Right ventricle myocardium superior (tissue), 1 donor: ENCODE data around the gene WWOX. TPM values are rescaled to one million over a fixed set of nuclear protein-coding genes. Genes with fewer than 3 reads are reported as not detected.

Source experiments
- ATAC-seq: fragments of 200-7000 bp; cut with Tn5 transposase; one replicate; pipeline ENCODE4 v1.9.1; 2020; ENCODE audit warnings: mild to moderate bottlenecking; ENCODE audit not compliant: poor library complexity
- DNase-seq: peaks from one replicate; pipeline ENCODE4 v3.0.0-alpha.2; 2020
- intact Hi-C: fragments of 100-400 bp; cut with DNase I; formaldehyde crosslinking; loops from one replicate; pipeline ENCODE4 v1.11.2; 2022
- total RNA-seq: library from RNA; stranded (reverse); fragmentation: NEBNext Ultra II Directional; extraction: Animal tissue kit (Norgen Biotek cat#: 25700); gene quantifications from one replicate; pipeline ENCODE4 v1.2.1, GENCODE V29; 2021
- donor health status: DM: no; HTN: yes; CAD: no; lungs with severe emphysema.

Gene WWOX
- total RNA-seq, 1 donor from 2014 or later = 11.5 TPM

DNA sequence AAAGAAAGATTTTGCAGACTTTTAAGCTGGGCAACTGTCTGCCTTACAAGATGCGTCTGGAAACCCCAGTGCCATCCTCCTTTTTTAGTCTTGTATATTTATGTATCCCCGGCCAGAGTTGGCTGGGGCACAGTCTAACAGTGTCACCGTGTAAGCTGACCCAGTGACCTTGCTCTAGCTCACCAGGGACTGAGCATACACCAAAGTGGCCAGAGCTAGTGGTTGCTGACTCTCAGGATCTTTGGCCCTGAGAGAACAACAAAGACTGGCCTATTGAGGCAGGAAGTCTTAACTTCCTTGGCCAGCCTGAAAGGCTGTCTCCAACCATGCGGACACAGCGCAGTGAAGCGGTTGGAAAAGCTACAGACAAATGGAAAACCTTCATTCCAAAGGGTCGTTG lies 745.2 kb downstream of the WWOX start:
- ATAC-seq (peak; percentile 81), DNase-seq (peak; percentile 44)
- intact Hi-C loops = no loop called here

DNA sequence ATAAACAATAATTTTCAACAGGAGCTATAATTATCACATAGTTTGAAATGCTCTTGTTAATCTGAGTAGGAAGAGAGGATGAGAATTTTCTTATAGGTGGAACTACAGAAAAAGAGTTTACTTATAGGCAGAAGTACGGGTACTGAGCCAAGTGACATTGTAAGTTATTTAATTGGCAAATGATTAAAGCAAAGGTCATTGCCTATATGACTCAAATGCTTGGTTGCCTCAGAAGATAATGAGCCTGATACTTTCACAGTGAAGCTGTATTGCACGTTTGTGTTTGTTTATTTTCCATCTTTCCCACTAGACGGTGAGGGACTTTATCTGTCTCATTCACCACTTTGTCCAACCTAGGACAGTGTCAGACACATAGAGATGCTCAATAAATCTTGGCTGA lies 751.8 kb downstream of the WWOX start:
- intact Hi-C loops = no loop called here
- ATAC-seq (no peak), DNase-seq (no peak)

DNA sequence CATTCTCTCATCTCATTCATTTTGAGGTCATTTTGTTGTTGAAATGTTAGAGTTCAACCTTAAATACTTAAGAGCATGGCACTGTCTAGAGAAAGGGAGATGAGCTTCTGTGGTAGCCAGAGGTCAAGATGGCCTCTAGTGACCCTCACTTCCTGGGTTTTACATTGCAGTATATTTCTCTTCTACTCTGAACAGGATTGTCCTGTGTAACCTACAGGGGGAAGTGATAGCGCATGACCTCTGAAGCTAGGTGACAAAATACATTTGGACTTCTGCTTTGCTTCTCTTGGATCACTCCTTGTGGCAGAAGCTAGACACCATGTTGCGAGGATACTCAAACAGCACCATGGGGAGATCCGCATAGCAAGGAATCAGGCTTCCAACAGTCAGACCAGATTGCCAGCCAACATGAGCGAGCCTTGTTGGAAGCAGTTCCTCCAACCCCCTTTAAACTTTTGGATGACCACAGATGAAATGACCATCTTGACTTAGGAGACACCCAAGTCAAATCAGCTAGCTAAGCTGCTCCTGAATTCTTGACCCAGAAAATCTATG lies 752.7 kb downstream of the WWOX start:
- intact Hi-C loops = no loop called here
- DNase-seq (no peak), ATAC-seq (no peak)

DNA sequence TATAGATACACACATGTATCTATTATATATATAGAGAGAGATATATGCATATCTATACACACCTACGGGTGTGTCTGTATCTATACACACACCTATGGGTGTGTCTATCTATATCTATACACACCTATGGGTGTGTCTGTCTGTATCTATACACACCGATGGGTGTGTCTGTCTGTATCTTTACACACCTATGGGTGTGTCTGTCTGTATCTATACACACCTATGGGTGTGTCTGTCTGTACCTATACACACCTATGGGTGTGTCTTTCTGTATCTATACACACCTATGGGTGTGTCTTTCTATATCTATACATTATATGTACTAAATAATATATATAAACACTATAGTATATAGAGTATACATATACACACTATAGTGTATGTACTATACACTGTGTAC lies 762.6 kb downstream of the WWOX start:
- DNase-seq = no peak
- intact Hi-C loops = no loop called here
- ATAC-seq = no peak

DNA sequence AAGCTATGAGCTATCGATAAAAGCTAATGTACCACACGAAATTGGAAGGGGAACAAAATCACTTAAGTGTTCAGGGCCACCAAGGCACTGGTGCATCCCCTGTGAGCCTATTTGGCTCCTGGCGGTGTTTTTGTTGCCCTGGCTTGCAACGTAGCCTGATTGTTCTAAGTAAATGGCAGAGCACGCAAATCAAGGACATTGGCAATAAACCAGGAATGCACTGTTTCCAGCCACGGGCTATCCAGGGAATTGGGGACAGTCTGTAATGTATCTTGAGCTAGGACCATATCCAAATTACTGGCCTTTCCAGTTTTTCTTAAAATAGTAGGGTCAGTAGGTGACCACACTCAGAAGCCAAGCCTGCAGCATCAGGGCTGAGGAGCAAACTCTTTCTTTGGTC lies 767.1 kb downstream of the WWOX start:
- ATAC-seq = peak; percentile 97
- peak; percentile 51 for DNase-seq
- intact Hi-C loops = no loop called here

DNA sequence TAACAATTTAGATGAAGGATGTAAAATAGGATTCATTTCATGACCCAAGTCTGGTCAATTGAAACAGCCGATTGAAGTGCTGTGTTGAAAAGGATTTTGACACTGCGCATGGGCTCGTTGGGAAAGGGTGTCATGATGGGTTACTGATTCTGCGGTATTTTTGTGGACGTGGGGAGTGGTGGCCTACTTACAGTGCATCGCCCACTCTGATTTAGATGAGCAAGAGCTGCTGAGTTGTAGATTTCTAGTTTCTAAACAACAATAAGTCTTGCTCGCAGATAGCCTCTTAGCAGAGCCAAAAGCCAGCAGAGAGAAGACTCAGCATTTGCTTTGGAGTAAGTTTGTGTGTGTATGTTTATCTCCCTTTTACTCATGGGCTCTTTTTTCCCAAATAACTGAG lies 770.0 kb downstream of the WWOX start:
- intact Hi-C loops = no loop called here

DNA sequence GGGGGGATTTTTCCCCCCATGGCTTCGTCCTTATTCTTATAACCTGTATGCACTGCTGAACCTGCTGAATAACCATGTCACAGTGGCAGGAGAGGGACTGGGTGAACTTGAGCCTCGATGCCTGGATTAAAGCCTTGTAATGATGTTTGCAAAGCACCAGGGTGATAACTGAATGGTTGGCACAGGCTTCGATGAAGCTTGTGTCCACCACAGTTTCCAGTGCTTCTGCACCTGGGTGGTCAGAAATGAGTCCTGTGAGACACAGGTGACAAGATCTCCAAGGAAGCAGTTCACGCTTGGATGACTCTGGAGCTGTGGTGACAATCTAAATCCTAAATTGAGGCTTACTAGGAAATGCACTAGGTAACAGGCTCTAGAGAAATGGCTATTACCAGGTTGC lies 771.8 kb downstream of the WWOX start:
- DNase-seq = no peak
- intact Hi-C loops = no loop called here
- ATAC-seq = no peak

More for the DNA sequence above, 770.0 kb downstream of the WWOX start:
- no peak for DNase-seq
- ATAC-seq = no peak

DNA sequence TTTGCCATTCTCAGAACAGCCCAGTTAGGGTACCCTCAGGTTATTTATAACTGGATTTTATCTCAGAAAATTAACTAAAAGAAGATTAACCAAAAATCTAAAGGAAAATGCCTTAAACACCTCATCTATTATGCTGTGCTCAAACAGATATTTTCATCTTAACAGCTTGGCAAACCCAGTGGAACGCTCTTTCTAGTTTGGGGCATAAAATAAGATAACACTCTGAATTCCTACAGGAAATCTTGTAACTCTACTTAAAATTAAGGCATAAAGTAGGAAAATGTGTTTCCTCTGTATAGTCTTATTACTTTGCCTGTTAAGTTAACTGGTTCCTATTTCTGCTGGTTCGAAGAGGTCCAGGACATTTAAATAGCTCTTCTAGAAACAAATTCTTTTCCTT lies 777.2 kb downstream of the WWOX start:
- intact Hi-C loops = no loop called here
- ATAC-seq (no peak), DNase-seq (no peak)

DNA sequence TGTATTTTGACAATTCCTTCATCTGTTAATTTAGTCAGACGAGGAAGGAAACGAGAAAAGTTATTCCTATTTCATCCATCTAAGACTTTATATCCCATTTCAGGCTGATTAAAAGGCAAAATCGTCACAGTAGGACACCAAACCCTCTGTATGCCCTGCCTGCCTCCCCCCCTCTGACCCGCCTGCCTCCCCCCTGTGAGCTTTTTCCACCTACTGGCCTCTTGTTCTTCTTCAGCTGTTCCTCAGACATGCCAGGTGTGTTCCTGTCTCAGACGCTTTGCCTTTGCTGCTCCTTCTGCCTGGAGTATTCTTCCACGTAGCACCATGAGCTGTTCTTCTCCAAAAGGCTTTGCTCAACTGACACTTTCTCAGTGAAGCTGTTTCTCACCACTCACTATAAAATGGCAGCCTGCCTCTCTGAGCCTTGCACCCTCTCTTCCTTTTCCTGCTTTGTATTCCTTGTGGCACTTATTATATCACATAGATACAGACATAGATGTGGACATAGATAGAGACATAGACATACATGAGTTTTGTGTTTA lies 777.7 kb downstream of the WWOX start:
- intact Hi-C loops = no loop called here
- DNase-seq = no peak
- no peak for ATAC-seq

DNA sequence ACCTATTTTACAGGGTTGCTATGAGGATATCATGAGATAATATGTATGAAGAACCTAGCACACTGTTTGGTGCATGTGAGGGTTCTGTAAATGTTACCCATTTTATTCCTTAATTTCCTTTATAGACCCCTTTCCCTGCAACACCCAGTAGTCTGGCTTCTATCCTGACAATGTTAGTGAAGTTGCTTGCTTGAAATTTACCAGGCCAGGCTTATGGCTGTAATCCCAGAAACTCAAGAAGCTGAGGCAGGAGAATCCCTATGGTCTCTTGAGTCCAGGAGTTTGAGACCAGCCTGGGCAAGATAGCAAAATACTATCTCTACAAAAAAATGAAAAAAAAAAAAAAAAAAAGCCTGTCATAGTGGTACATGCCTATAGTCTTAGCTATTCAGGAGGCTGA lies 779.1 kb downstream of the WWOX start:
- no peak for ATAC-seq
- intact Hi-C loops = no loop called here
- no peak for DNase-seq

DNA sequence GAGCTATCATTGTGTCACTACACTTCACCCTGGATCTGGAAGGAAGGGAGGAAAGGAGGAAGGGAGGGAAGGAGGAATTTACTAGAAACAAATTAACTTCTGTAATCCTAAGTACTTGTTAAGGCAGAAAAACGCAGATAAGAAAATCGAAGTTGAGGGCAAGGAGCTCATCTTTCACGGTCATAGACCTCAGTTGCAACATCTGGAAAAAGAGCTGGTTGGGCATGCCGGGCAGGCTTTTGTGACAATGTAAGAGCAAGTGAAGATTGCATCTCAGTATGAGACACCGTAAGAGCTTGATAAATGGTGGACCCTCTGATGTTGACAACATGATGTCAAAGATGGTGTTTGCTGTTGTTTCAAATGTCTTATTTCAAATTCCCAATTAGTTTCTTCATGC lies 779.6 kb downstream of the WWOX start:
- intact Hi-C loops = no loop called here
- no peak for DNase-seq
- ATAC-seq = no peak

DNA sequence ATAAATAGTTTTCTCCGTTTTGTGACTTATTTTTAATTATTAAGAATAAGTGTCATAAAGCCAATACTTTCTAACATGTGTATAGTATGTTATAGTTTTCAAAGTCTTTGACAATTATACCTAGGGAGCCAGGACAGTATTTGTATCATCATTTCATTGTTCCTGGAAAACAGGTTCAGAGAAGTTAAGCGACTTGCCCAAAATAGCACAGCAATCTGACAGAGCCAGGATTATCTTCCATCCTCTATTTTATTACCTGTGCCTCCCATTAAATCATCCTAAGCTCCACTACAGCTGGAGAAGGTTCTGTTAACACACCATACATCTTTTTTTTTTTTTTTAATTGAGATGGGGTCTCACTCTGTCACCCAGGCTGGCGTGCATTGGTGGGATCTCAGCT lies 782.7 kb downstream of the WWOX start:
- intact Hi-C loops = no loop called here
- DNase-seq (no peak), ATAC-seq (no peak)

DNA sequence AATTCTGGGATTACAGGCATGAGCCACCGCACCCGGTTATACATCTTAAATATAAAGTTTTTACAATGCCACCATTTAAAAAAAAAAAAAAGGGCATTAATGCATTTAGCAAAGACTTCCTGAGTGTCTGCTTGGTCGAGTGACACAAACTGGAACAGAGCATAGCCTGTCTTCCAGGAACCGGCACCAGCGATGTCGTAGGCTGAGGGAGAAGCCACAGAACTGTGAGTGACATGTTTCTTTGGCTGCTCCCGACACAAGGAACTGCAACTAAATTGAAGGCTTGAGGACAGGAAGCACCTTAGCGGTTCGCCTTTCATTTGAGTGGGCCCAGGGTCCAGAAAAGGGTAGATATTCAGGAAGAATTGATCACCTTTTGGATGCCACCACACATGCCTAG lies 783.3 kb downstream of the WWOX start:
- DNase-seq (no peak), ATAC-seq (no peak)
- intact Hi-C loops = no loop called here

DNA sequence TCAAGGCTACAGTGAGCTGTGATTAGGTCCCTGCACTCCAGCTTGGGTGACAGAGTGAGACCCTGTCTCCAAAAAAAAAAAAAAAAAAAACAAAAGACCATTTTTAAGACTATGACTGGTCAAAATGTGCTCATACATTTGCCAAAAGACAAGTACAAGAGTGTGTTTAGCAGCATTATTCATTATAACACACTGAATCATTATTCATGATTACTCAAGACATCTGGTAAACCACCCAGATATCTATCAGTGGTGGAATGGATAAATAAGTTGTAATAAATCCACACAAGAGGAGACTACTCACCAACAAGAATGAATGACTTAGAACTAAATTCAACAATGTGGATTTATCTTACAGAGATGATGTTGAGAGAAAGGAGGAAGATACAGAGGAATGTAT lies 784.8 kb downstream of the WWOX start:
- intact Hi-C loops = no loop called here
- DNase-seq = no peak
- no peak for ATAC-seq

DNA sequence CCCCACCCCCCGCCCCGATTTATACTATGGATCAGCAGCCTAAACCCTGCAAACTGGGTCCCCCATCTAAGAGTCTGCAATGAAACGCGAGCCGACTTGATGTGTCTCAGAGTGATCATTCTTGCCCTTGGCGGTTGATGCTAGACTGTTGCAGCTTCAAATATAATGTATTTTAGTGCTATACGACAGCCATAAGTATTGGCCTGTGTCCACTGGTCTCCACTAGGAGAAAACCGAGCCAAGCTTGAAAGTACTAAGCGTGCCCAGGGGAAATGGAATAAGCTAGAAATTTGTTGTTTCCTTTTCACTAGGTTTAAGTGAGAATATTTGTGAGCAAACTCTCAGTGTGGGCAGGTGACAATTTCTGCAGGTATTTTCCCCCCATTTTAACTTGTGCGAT lies 789.9 kb downstream of the WWOX start:
- intact Hi-C loops = no loop called here
- DNase-seq (no peak), ATAC-seq (no peak)

DNA sequence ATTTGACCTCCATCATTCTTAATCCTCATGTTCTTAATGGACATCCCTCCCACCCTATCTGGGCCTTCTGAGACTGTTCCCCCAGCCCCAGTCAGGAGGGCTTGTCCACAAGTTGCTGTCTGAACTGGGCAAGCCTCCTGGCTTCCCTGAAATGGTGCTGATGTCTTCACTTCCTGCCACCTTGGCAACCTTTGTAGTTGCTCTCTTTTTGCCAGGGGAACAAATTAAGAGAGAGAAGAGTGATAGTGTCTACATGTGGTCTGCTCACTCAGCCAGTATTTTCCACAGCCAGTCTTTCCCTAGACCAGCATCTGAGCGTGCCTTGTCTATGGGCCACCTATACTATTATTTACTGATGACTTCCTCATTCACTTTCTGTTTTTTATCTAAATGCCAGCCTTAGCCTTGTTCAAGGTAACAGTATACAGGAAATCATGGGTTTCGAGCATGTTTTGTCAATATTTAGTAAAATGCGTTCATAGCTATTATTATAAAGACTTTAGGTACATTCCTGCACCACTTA lies 791.0 kb downstream of the WWOX start:
- intact Hi-C loops = no loop called here
- ATAC-seq = no peak
- DNase-seq = no peak

DNA sequence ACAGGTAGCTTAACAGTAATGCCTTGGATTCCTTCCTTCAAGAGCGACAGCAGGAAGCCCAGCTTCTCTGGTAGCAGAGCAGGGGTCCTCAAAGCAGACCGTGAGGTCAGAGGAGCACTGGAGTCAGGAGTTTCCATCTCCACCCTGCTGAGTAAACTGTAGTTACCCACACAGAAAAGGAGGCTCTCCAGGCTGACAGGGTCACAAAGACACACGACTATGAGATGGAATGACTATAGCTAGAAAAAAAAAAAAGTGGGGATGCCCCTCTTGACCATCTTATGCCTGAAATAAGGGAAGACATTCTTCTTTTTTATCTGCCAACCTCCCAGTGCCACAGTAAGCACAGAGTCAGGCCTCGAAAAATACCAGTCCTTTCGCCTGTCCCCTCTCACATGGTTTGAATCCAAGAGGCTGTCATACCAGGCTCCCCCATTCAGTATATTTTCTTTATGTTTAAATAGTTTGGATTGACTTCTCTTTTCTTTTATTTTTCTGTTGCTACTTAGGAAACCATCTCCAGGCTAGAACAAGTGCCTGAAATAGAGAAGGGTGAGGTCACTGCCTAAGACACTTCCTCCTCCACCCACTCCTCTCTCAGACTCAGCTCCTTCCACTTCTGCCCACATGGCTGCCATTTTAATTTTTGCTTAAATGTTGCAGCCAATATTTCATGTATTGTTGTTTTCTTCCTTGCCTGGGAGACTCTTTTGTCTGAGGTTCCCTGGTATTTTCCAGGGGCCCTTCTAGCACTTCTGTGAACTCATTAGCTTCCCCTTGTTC lies 793.7 kb downstream of the WWOX start:
- peak; percentile 29 for ATAC-seq
- intact Hi-C loops = no loop called here

DNA sequence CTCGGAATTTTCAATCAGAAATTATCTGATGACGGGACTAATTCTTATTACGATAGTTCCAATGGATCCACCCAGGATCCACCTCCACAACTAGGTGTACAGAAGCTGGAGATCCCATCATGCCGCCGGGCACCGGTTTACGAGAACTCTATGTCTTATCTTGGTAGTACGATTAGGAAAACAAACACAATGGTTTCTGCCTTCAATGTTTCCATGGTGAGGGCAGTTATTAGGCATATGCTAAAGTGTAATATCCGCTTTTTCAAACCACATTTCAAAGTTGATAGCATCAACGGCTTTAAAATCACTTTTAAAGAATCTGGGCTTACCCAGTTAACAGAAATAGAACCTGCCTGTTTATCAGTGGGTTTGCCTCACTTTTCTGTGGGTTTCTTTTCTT lies 795.4 kb downstream of the WWOX start:
- intact Hi-C loops = no loop called here
- ATAC-seq (no peak), DNase-seq (no peak)

More for the DNA sequence above, 793.7 kb downstream of the WWOX start:
- DNase-seq = no peak

DNA sequence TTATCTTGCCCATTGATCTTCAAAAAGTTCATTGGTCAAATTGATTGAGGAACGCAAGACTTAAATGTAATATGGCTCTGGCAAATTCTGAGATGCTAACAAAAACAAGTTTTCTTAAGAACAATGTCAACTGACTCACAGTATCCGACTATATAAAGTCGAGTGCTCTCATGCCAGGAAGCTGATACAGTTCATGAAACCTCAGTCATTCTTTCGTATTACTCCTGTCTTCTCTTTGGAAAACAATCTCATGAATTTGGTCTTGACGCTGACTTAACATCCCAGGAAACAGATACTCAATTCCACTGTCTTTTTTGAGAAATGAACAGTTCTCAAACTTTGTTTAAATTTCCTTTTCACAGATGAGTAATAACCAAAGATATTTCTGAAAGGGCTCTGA lies 796.2 kb downstream of the WWOX start:
- no peak for DNase-seq
- no peak for ATAC-seq
- intact Hi-C loops = no loop called here

DNA sequence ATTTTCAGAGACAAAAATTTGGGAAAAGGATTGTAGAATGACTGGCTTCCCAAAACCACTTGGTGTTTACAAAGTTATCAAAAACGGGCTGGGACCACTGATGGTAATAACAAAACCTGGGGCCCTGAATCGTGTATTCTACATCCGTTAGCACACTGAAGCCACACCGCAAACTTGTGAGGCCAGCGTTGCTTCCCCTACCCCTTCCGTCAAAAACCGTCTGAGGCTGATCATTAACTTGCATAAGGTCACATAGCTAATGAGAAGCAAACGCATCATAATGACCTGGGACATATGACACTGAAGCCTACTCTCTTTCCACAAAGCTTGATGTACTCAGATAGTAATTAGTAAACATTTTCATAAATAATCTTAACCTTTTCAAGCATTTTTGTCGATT lies 796.8 kb downstream of the WWOX start:
- ATAC-seq (no peak), DNase-seq (no peak)
- intact Hi-C loops = no loop called here
